Mesenteric fat pad (tissue), 1 donor: ENCODE data around the gene ULK4. TPM values are rescaled to one million over a fixed set of nuclear protein-coding genes. Genes with fewer than 3 reads are reported as not detected.
"Not testable (repeated sequence)": the region's sequence is repeated elsewhere in the genome, so short reads cannot be mapped to it uniquely, and the experiment has no call there.

Source experiments
- DNase-seq: peaks from one replicate; pipeline ENCODE4 v3.0.0-alpha.2; 2020; ENCODE audit warnings: low spot score
- total RNA-seq: library from RNA; stranded (reverse); fragmentation: NEBNext Ultra II Directional; extraction: Animal tissue kit (Norgen Biotek cat#: 25700); gene quantifications from one replicate; pipeline ENCODE4 v1.2.1, GENCODE V29; 2021
- donor health status: DM: yes; HTN: yes; CAD: no.

ULK4 gene
- total RNA-seq, 1 donor from 2014 or later = 7.9 TPM

DNA sequence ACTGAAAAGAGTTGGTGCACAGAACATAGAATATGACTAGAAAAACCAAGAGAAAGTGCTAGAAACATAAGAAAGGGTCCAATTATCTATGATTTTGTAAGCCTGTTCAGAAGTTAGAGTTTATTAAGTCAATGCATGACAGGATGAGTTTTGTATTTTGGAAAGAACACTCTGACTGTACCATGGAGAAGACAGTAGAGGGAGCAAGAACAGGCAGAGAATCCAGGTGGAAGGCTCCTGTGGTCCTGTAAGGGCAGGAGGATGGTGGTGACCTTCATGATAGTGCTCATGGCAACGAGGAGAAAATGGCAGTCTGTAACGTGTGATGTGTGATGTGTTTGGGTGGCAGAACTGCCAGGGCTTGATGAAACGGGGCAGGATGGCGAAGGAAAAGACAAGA is 513.5 kb downstream of the ULK4 start:
- DNase-seq = no peak

DNA sequence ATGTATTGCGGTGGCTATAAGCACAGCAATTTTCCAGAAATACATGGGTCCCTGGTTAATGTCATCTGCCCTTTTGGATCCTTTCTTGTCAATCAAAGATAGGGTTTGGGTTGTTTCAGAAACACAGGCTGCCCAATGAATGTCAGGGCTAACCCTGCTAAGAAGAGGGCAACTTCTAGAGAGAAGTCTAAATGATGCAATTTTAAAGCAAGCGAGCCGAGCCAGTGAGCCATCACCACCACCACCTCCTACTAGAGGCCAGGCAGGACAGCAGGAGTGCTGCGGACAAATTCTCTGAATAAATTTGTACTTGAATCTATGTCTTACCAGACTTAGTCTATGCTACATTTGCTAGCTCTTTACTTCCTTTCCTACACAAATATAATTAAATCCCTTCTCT is 514.2 kb downstream of the ULK4 start:
- DNase-seq = no peak

DNA sequence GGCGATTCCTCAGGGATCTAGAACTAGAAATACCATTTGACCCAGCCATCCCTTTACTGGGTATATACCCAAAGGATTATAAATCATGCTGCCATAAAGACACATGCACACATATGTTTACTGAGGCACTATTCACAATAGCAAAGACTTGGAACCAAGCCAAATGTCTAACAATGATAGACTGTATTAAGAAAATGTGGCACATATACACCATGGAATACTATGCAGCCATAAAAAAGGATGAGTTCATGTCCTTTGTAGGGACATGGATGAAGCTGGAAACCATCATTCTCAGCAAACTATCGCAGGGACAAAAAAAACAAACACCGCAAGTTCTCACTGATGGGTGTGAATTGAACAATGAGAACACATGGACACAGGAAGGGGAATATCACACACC is 515.6 kb downstream of the ULK4 start:
- not testable (repeated sequence) for DNase-seq

DNA sequence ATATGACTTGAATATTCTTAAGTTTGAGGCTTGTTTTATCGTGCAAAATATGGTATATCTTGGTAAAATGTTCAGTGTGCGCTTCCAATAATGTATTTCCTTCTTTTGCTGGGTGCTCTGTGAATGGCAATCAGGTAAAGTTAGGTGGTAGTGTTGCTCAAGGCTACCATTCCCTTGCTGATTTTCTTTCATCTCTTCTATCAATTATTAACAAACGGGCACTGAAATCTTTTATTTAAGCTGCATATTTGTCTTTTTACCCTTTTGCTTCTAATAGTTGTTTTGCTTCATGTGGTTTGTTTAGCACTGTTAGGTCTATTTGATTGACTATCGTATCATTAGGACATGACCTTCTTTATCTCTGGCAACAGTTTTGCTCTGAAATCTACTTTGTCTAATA is 520.3 kb downstream of the ULK4 start:
- DNase-seq = no peak

DNA sequence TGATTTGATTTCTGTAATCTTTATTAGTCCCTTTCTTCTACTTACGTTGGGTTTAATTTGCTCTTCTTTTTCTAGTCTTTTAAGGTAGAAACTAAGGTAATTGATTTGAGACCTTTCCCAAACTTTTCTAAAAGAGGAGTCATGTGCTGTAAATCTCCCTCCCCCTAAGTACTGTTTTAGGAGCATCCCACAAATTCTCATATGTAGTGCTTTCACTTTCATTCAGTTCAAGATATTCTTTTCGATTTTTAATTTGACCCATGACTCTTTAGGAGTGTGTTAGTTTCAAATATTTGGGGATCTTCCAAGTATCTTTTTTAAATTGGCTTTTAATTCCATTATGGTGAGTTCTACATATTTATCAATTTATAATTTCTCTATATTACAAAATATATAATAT is 520.8 kb downstream of the ULK4 start:
- no peak for DNase-seq

DNA sequence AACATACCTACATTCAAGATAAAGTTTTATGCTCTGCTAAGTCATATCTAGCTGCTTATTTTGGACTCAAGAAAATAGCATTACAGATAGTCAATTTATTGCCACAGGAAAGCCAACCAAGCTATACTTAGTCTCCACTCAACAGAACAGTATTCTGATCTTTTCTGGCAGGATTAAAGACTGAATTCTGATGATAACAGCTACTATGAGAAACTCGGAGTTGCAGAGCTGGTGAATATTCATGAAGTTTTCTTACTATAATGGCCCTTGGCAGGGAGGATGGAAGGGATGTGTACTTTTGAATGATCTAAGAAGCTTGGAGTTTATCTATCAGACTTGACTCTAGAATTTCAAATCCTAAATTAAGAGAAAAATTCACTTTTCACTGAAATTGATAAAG is 524.9 kb downstream of the ULK4 start:
- no peak for DNase-seq

DNA sequence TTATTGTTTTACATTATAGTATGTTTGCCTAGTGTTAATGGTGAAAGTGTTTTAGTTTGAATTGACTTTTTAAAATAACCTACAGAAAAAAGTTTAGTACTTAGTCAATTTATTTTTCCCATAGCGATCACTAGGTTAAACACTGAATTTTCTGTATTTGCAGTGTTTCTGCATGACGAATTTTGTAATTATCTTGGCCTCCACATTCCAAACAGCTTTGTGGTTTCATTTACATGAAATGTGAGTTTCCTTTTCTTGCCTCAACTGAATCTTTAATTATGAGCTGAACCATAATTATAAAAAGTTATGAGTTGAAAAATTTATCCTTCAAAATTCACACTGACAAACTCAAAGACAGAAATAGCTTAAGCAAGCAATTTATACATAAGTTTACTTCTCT is 527.1 kb downstream of the ULK4 start:
- no peak for DNase-seq

DNA sequence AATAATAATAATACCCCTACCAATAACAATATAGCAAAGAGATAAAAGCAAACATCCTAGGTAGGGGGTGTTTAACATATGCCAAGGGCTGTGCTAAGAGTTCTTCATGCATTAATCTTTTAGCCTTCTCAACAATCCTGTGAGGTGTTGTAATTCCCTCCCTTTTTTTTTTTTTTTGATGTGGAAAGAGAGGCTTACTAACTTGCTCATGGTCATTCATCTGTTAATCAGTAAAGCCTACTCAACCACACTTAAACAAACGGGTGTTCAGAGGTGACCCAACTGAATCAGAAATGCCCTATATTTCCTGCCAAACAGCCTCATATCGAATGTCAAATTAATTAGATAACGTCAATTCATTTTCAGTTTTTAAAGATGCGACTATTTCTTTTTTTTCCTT is 530.5 kb downstream of the ULK4 start:
- DNase-seq = no peak

DNA sequence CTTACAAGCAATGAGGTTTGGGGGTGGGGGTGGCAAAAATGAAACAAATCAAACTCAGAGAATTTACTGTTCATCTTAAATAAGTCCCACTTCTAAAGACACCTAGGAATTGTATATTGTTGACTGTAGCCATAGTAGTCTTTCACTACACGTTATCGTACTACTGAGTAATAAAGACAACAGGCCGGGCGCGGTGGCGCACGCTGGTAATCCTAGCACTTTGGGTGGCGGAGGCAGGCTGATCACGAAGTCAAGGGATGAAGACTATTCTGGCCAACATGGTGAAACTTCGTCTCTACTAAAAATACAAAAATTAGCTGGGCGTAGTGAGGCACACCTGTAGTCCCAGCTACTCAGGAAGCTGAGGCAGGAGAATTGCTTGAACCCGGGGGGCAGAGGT is 531.0 kb downstream of the ULK4 start:
- DNase-seq = no peak

DNA sequence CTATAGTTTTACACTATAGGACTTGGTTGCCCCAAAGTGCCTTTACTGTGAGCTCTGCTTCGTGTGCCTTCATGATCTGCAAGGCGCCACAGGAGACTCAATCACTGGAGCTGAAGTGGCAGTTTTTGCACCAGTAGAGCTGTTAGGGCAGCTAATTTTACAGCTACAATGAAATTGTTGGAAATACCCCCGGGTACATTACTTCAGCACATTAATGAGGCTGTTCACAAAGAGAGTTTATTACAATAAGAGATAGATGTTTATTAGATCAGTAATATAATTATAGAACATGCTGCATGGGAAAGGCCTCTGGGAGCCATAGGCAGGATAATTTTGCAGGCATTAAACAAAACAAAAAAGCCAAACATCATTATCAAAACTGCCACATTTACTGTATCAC is 531.5 kb downstream of the ULK4 start:
- DNase-seq = no peak

DNA sequence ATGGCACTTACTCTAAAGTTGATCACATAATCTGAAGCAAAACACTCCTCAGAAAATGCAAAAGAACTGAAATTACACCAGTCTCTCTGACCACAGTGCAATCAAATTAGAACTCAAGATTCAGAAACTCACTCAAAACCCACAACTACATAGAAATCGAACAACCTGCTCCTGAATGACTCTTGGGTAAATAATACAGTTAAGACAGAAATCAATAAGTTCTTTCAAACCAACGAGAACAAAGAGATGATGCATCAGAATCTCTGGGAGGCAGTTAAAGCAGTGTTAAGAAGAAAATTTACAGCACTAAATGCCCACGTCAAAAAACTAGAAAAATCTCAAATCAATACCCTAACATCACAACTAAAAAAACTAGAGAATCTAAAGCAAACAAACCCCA is 535.4 kb downstream of the ULK4 start:
- DNase-seq = no peak

DNA sequence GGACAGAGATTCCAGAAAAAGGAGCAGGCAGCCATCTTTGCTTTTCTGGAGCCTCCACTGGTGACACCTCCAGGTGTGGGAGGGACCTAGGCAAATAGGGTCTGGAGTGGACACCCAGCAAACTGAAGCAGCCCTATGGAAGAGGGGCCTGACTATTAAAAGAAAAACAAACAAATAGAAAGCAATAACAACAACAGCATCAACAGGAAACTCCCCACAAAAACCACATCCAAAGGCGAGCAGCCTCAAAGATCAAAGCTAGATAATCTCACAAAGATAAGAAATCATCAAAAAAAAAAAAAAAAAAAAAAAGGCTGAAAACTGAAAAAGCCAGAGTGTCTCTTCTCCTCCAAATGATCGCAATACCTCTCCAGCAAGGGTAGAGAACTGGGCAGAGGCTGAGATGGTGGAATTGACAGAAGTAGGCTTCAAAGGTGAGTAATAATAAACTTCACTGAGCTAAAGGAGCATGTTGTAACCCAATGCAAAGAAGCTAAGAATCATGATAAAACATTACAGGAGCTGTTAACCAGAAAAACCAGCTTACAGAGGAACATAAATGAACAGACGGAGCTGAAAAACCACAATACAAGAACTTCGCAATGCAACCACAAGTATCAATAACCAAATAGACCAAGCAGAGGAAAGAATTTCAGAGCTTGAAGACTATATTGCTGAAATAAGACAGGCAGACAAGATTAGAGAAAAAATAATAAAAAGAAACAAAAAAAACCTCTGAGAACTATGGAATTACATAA is 537.2 kb downstream of the ULK4 start:
- DNase-seq = no peak

DNA sequence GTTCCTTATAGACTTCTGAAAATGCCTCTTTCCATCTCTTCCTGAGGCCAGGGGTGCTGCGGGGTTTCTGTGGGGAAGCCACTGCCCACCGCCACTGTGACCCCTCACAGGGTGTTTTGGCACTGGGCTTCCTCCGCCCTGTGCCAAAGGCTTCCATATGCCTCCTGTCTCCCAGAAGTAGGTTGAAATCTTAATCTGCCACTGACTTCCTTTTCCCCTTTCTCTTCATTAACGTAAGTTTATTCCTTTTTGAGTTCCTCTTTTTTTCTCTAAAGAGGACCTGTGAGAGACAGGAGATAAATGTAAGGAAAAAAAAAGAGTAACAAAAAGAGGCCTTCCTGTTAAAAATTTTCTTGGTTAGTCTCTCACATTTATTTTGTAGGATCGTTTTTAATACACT is 542.1 kb downstream of the ULK4 start:
- no peak for DNase-seq

DNA sequence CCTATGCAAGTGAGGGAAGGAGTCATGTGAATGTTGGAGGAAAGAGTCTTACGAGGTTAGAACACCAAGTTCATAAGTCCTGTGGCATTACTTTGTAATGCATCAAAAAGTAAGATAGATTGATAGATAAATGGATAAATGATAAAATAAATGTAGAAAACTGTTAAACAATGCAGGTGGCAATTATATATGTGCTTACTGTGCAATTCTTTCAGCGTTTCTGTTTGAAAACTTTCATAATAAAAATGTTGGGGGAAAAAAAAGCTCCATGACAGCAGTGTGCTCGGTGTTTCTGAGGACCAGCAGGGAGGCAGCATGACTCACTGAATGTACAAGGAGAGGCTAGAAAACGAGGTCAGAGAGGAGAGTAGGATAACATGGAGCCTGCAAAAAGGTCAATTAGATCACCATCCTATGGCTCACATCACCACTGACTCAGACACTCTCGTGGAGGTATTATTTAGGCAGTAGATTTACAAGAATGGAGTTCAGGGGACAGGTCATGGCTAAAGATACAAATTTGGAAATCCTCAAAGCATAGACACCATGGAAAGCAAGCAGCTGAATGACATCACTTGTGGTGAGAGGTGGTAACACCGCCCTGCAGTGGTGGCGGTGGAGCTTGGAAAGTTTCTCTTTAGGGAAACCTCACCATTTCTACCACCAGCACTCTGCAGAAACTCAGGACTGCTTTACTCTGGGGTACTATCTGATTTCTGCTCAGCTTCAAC is 542.8 kb downstream of the ULK4 start:
- no peak for DNase-seq

DNA sequence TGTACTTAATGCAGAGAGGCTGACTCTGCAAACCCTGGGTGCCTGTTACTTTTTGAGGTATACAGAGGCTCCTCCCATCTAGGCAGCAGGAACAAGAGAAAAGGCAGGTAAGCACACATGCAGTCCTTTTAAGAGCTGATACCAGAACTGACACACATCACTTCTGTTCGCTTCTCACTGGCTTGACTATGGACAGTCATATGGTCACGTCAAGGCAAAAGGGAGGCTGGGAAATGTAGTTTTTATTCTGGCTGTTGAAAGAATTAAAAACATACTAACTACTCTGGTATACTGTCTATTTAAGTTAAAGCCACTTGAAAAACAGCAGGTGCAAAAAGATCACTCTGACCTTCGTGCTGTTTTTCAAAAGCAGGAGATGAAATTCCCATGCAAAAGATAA is 544.3 kb downstream of the ULK4 start:
- DNase-seq = no peak

DNA sequence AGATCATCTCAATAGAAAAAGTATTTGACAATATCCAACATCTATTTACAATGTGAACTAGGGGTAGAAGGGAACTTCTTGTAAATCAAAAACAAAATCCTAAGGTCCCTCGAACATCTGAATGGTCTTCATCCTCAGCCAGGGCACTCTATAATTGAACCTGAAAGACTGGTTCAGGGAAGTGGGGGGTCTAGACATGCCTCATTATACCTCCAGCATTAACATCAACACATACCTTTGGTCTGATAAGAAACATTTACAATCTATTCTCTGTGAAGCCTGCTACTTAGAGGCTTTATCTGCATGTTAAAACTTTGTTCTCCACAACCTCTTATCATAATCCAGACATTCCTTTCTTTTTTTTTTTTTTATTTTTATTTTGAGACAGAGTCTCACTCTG is 550.8 kb downstream of the ULK4 start:
- no peak for DNase-seq

DNA sequence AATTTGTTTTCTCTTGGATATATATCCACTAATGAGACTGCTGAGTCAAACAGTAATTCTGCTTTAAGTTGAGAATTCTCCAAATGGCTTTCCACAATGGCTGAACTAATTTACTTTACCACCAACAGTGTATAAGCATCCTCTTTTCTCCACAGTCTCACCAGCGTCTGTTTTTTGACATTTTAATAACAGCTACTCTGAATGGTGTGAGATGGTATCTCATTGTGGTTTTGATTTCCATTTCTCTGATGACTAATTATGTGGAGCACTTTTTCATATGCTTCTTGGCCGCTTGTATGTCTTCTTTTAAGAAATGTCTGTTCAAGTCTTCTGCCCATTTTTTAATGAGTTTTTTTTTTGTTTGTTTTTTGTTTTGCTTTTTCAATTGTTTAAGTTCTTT is 556.4 kb downstream of the ULK4 start:
- no peak for DNase-seq

DNA sequence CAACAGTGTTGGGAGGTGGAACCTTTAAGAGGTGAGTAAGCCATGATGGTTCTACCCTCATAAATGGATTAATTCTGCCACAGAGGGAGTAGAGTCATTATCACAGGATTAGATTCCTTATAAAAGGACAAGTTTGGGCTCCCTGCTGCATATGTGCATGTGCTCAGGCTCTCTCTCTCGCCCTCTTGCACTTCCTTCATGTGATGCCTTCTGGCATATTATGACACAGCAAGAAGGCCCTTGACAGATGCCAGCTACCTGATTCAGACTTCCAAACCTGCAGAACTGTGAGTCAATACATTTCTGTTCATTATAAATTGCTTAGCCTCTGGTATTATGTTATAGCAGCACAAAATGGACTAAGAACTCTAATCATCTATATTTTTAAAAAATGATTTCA is 557.3 kb downstream of the ULK4 start:
- no peak for DNase-seq

DNA sequence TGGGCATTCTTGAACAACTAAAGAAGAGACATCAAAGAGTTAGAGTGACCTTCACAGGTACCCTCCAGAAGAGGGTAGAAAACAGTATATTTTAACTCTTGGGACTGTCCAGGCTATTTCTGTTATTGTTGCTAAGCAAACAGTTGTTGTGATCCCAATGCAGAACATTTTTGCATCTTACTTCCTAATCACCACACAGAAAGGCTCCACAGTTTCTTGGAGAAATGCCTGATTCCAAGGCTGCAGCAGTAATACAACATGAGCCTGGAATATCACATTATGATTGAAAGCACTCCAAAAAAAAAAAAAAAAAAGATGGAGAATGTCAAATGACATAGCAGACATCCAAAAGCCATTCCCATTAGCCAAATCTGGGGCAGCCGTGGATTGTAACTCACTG is 567.0 kb downstream of the ULK4 start:
- no peak for DNase-seq

DNA sequence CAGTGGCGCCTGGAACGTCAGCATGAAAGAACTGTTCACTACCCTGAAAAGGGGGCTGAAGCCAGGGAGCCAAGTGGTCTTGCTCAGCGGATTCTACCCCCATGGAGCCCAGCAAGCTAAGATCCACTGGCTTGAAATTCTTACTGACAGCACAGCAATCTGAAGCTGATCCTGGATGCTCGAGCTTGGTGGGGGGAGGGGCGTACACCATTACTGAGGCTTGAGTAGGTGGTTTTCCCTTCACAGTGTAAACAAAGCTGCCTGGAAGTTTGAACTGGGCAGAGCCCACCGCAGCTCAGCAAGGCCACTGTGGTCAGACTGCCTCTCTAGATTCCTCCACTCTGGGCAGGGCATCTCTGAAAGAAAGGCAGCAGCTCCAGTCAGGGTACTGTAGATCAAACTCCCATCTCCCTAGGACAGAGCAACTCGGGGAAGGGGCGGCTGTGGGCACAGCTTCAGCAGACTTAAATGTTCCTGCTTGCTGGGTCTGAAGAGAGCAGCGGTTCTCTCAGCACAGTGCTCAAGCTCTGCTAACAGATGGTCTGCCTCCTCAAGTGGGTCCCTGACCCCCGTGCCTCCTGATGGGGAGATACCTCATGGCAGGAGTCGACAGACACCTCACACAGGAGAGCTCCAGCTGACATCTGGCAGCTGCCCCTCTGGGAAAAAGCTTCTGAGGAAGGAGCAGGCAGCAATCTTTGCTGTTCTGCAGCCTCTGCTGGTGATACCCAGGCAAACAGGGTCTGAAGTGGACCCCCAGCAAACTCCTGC is 591.0 kb downstream of the ULK4 start:
- not testable (repeated sequence) for DNase-seq

DNA sequence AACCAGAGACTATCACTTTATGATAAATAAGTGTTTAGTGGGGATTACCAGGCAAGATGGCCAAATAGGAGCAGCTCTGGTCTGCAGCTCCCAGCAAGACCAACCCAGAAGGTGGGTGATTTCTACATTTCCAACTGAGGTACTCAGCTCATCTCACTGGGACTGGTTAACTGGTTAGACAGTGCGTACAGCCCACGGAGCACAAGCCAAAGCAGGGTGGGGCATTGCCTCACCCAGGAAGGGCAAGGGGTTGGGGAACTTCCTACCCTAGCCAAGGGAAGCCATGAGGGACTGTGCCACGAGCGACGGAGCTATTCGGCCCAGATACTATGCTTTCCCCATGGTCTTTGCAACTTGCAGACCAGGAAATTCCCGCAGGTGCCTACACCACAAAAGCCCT is 591.6 kb downstream of the ULK4 start:
- DNase-seq = no peak

DNA sequence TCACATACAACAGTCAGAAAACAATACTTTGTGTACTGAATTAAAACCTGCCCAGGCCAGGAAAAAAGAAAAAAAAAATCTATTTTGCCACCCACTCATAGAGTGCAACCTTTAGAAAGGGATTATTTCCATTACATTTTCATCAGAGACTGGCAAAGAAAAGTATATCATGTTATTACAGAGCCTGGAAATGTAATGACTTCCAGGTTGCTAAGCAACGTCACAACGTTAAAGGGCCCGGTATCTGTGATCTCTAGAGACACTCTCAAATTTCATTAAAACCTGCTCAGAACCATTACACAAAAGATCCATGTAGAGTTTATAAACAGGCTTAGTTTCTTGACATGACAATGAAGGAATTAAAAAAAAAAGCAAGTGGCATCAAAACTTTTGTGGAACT is 592.1 kb downstream of the ULK4 start:
- DNase-seq = no peak
